Measurements from ENCODE around the gene AEBP2. TPM values are rescaled to one million over a fixed set of nuclear protein-coding genes. Genes with fewer than 3 reads are reported as not detected.

AEBP2 gene
- total and polyA plus RNA-seq, 2 of the 13 experiments (the other 11 are each of a cell fraction or from before 2014, with no cell fraction given), result 9.2 to 17.9 TPM

- no peak for TF ChIP-seq TOE1 (CRISPR knock-in tag; IDR thresholded peaks at IDR 0.05)
- TF ChIP-seq ZNF616 (CRISPR knock-in tag; IDR thresholded peaks at IDR 0.05; ENCODE audit: low read depth), result no peak
- TF ChIP-seq GZF1 (CRISPR knock-in tag; IDR thresholded peaks at IDR 0.05), result no peak
- TF ChIP-seq ZNF350 (CRISPR knock-in tag; IDR thresholded peaks at IDR 0.05; ENCODE audit: borderline replicate concordance, low read depth), result no peak
- TF ChIP-seq BRF2 (CRISPR knock-in tag; IDR thresholded peaks at IDR 0.05), result no peak
- TF ChIP-seq TMF1 (CRISPR knock-in tag; IDR thresholded peaks at IDR 0.05; ENCODE audit: low read depth), result no peak
- TF ChIP-seq ZC3H13 (CRISPR knock-in tag; IDR thresholded peaks at IDR 0.05), result no peak
- 0 out of 2 replicates have a peak, but pooled peaks have one; percentile 19 for TF ChIP-seq ZNF724P (CRISPR knock-in tag; IDR thresholded peaks at IDR 0.05; ENCODE audit: borderline replicate concordance)
- no peak for TF ChIP-seq MEIS1 (CRISPR knock-in tag; IDR thresholded peaks at IDR 0.05; ENCODE audit: borderline replicate concordance)
- no peak for TF ChIP-seq SOX13 (IDR thresholded peaks at IDR 0.05)
- TF ChIP-seq SOX13 (CRISPR knock-in tag; conservative IDR thresholded peaks at IDR 0.05 in 1 of 2, IDR thresholded peaks at IDR 0.05 in 1 of 2), result 0 out of 4 replicates have a peak, but pooled peaks of 1 of the 2 experiments have one; percentile 33
- TF ChIP-seq ZNF792 (CRISPR knock-in tag; IDR thresholded peaks at IDR 0.05), result no peak
- TF ChIP-seq LCORL (IDR thresholded peaks at IDR 0.05), result 0 out of 2 replicates have a peak, but pooled peaks have one; percentile 22
- 0 out of 2 replicates have a peak, but pooled peaks have one; percentile 34 for TF ChIP-seq LCORL (CRISPR knock-in tag; IDR thresholded peaks at IDR 0.05)
- TF ChIP-seq ZMYM4 (CRISPR knock-in tag; IDR thresholded peaks at IDR 0.05), result no peak
- TF ChIP-seq FOXK2 (IDR thresholded peaks at IDR 0.05), result no peak
- no peak for TF ChIP-seq ZNF138 (CRISPR knock-in tag; IDR thresholded peaks at IDR 0.05; ENCODE audit: low read depth)
- no peak for TF ChIP-seq ZNF670 (CRISPR knock-in tag; IDR thresholded peaks at IDR 0.05; ENCODE audit: borderline replicate concordance)
- 0 out of 2 replicates have a peak, but pooled peaks have one; percentile 21 for TF ChIP-seq FOXC1 (CRISPR knock-in tag; IDR thresholded peaks at IDR 0.05; ENCODE audit: borderline replicate concordance)
- no peak; the same call in 1 of the 2 replicates for TF ChIP-seq E2F5 (CRISPR knock-in tag; conservative IDR thresholded peaks at IDR 0.05)
- TF ChIP-seq TEAD2 (CRISPR knock-in tag; IDR thresholded peaks at IDR 0.05), result no peak
- TF ChIP-seq SMAD3 (CRISPR knock-in tag; IDR thresholded peaks at IDR 0.05), result no peak
- no peak for TF ChIP-seq NR0B2 (CRISPR knock-in tag; IDR thresholded peaks at IDR 0.05)
- TF ChIP-seq ZNF883 (CRISPR knock-in tag; IDR thresholded peaks at IDR 0.05; ENCODE audit: not compliant biosample characterization), result no peak
- TF ChIP-seq CERS6 (CRISPR knock-in tag; IDR thresholded peaks at IDR 0.05), result no peak
- no peak for TF ChIP-seq GFI1 (CRISPR knock-in tag; IDR thresholded peaks at IDR 0.05; ENCODE audit: borderline replicate concordance)
- TF ChIP-seq ZNF703 (CRISPR knock-in tag; IDR thresholded peaks at IDR 0.05; ENCODE audit: borderline replicate concordance), result no peak
Measured at GRCh38 chr12:19402743-19403431, 36.4 kb upstream of the AEBP2 start (continued).
